Neuronal stem cell (in vitro differentiated cells): ENCODE results near the gene MAD1L1.
"Not testable (repeated sequence)": the region's sequence is repeated elsewhere in the genome, so short reads cannot be mapped to it uniquely, and the experiment has no call there.

ENCODE experiments used
- DNase-seq: peaks from one replicate; pipeline ENCODE4 v3.0.0-alpha.2; 2013; ENCODE audit warnings: low spot score
- H2AFZ ChIP-seq: one replicate; pipeline ENCODE4 v1.6.1; 2013; ENCODE audit warnings: mild to moderate bottlenecking, low read length, inconsistent platforms
- H2AK5ac ChIP-seq: 2 replicates; pipeline ENCODE4 v1.6.1; 2013; ENCODE audit warnings: low read depth, mild to moderate bottlenecking, inconsistent platforms, low read length, moderate library complexity, mixed read lengths
- H2BK120ac ChIP-seq: 2 replicates; pipeline ENCODE4 v1.6.1; 2013; ENCODE audit warnings: low read depth, mild to moderate bottlenecking, inconsistent platforms, low read length, moderate library complexity, mixed read lengths
- H2BK12ac ChIP-seq: one replicate; pipeline ENCODE4 v1.6.1; 2013; ENCODE audit warnings: low read length, inconsistent platforms
- H2BK15ac ChIP-seq: 2 replicates; pipeline ENCODE4 v1.6.1; 2013; ENCODE audit warnings: mild to moderate bottlenecking, low read length, inconsistent platforms, mixed read lengths
- H2BK5ac ChIP-seq: one replicate; pipeline ENCODE4 v1.6.1; 2013; ENCODE audit warnings: inconsistent platforms, mild to moderate bottlenecking, low read length, moderate library complexity
- H3K14ac ChIP-seq: one replicate; pipeline ENCODE4 v1.6.1; 2013; ENCODE audit warnings: low read length, inconsistent platforms
- H3K18ac ChIP-seq: 2 replicates; pipeline ENCODE4 v1.6.1; 2013; ENCODE audit warnings: low read length, inconsistent platforms
- H3K23ac ChIP-seq: 2 replicates; pipeline ENCODE4 v1.6.1; 2013; ENCODE audit warnings: low read depth, mild to moderate bottlenecking, mixed read lengths, low read length, inconsistent platforms; ENCODE audit not compliant: poor library complexity
- H3K27ac ChIP-seq: replicated peaks from 3 replicates; pipeline ENCODE4 v1.5.1; 2013; ENCODE audit warnings: low read length, inconsistent platforms
- H3K27me3 ChIP-seq, 3 experiments: 2 replicates each; pipeline ENCODE4 v1.6.1; 2013; ENCODE audit warnings: low read length in 3 of 3, mild to moderate bottlenecking in 2 of 3, inconsistent platforms in 1 of 3, low read depth in 1 of 3, mixed read lengths in 1 of 3, moderate library complexity in 1 of 3; ENCODE audit not compliant: control insufficient read depth in 3 of 3, insufficient read depth in 3 of 3
- H3K36me3 ChIP-seq, 2 donors: replicated peaks in 1 of 2; 2 replicates each; pipeline ENCODE4 v1.6.1; 2013; ENCODE audit warnings: low read length in 2 of 2; ENCODE audit not compliant: control insufficient read depth in 2 of 2, insufficient read depth in 2 of 2
- H3K4ac ChIP-seq: 2 replicates; pipeline ENCODE4 v1.6.1; 2013; ENCODE audit warnings: inconsistent platforms, mild to moderate bottlenecking, low read length, moderate library complexity
- H3K4me1 ChIP-seq, 2 donors: 1 replicate in 1 of 2; 2 replicates in 1 of 2; pipeline ENCODE4 v1.6.1; 2013; ENCODE audit warnings: low read length in 2 of 2, low read depth in 1 of 2; ENCODE audit not compliant: control insufficient read depth in 2 of 2, insufficient read depth in 1 of 2
- H3K4me2 ChIP-seq: one replicate; pipeline ENCODE4 v1.6.1; 2013; ENCODE audit warnings: mild to moderate bottlenecking, low read length, inconsistent platforms; ENCODE audit not compliant: insufficient read depth, poor library complexity, severe bottlenecking
- H3K4me3 ChIP-seq, 2 donors: 2 replicates each; pipeline ENCODE4 v1.5.1; 2013; ENCODE audit warnings: low read length in 2 of 2, mild to moderate bottlenecking in 2 of 2, inconsistent platforms in 1 of 2, moderate library complexity in 1 of 2
- H3K79me1 ChIP-seq: one replicate; pipeline ENCODE4 v1.6.1; 2013; ENCODE audit warnings: low read depth, mild to moderate bottlenecking, inconsistent platforms, low read length, moderate library complexity
- H3K9ac ChIP-seq: one replicate; pipeline ENCODE4 v1.6.1; 2013; ENCODE audit warnings: mild to moderate bottlenecking, low read depth, low read length, inconsistent platforms; ENCODE audit not compliant: poor library complexity
- H3K9me3 ChIP-seq, 2 donors: replicated peaks in 1 of 2; 2 replicates each; pipeline versions ENCODE3 to v1.6.1; 2013; ENCODE audit warnings: low read length in 2 of 2, mild to moderate bottlenecking in 2 of 2, inconsistent platforms in 1 of 2, low read depth in 1 of 2, mixed read lengths in 1 of 2, moderate library complexity in 1 of 2; ENCODE audit not compliant: control insufficient read depth in 2 of 2, insufficient read depth in 1 of 2
- H4K8ac ChIP-seq: one replicate; pipeline ENCODE4 v1.6.1; 2013; ENCODE audit warnings: low read depth, mild to moderate bottlenecking, inconsistent platforms, low read length, moderate library complexity
- H4K91ac ChIP-seq: one replicate; pipeline ENCODE4 v1.6.1; 2013; ENCODE audit warnings: low read length, low read depth, mild to moderate bottlenecking, inconsistent platforms; ENCODE audit not compliant: poor library complexity
- WGBS, 2 donors: extraction: QIAGEN DNeasy Blood & Tissue Kit; methylation state at CpG; one replicate each; pipeline ENCODE4 v1.1.7; 2013; ENCODE audit warnings: missing lambda C conversion rate in 2 of 2, mixed read lengths in 1 of 2; ENCODE audit not compliant: insufficient read length in 2 of 2, insufficient replicate concordance in 1 of 2; ENCODE audit errors: extremely low coverage in 2 of 2; 5-methylcytosine and 5-hydroxymethylcytosine counted together

MAD1L1 gene

GRCh38 chr7:1837696-1838543 is 394.8 kb downstream of the MAD1L1 start:
- H4K8ac ChIP-seq, H3K79me1 ChIP-seq, H2AFZ ChIP-seq, H2AK5ac ChIP-seq, DNase-seq, H3K27ac ChIP-seq, H3K4ac ChIP-seq, H2BK15ac ChIP-seq, H3K9ac ChIP-seq, H3K23ac ChIP-seq, H3K4me1 ChIP-seq, H3K18ac ChIP-seq, H3K27me3 ChIP-seq, H3K9me3 ChIP-seq, H3K36me3 ChIP-seq, H3K4me3 ChIP-seq, H4K91ac ChIP-seq, H2BK5ac ChIP-seq, H3K4me2 ChIP-seq, H2BK12ac ChIP-seq, H2BK120ac ChIP-seq: not testable (repeated sequence)
- WGBS, 2 donors: no CpG with 5 or more reads among the region's 31 CpGs
- peak overlapping the region; percentile 21 for H3K14ac ChIP-seq

- not testable (repeated sequence) for H3K36me3 ChIP-seq, H2BK120ac ChIP-seq, H2BK5ac ChIP-seq, H3K18ac ChIP-seq, H3K9ac ChIP-seq, H3K27me3 ChIP-seq, DNase-seq, H3K4me2 ChIP-seq, H3K79me1 ChIP-seq, H2AK5ac ChIP-seq, H2BK12ac ChIP-seq, H3K4me3 ChIP-seq, H2AFZ ChIP-seq, H3K14ac ChIP-seq, H3K23ac ChIP-seq, H2BK15ac ChIP-seq, H3K4me1 ChIP-seq, H4K8ac ChIP-seq, H3K27ac ChIP-seq, H3K4ac ChIP-seq, H4K91ac ChIP-seq
- no CpG with 5 or more reads among the region's 1 CpG for WGBS, 2 donors
- peaks cover 0 to 13% of the 10 kb centered on the region in 2 donors for H3K9me3 ChIP-seq
Observed at GRCh38 chr7:1831933-1832535, 400.7 kb downstream of the MAD1L1 start.

- not testable (repeated sequence) for H3K4me2 ChIP-seq, H2BK5ac ChIP-seq, H3K23ac ChIP-seq, H2BK12ac ChIP-seq, H2AK5ac ChIP-seq, H2BK15ac ChIP-seq, H3K27me3 ChIP-seq, H3K18ac ChIP-seq, H2BK120ac ChIP-seq, H3K9ac ChIP-seq, H3K27ac ChIP-seq, H3K79me1 ChIP-seq, DNase-seq, H3K36me3 ChIP-seq, H4K91ac ChIP-seq, H3K4ac ChIP-seq, H3K14ac ChIP-seq, H3K4me1 ChIP-seq, H4K8ac ChIP-seq, H3K4me3 ChIP-seq, H2AFZ ChIP-seq
- WGBS, 2 donors: no CpG with 5 or more reads among the region's 4 CpGs
- H3K9me3 ChIP-seq: peaks cover 0 to 13% of the 10 kb centered on the region in 2 donors
Observed at GRCh38 chr7:1831471-1831870, 401.3 kb downstream of the MAD1L1 start.

- not testable (repeated sequence) for H3K9ac ChIP-seq, H2BK15ac ChIP-seq, H3K4me2 ChIP-seq, H3K18ac ChIP-seq, H2BK12ac ChIP-seq, H3K36me3 ChIP-seq, H3K27me3 ChIP-seq, H4K8ac ChIP-seq, H3K27ac ChIP-seq, DNase-seq, H3K4me3 ChIP-seq, H3K79me1 ChIP-seq, H3K23ac ChIP-seq, H4K91ac ChIP-seq, H2AK5ac ChIP-seq, H2AFZ ChIP-seq, H2BK5ac ChIP-seq, H3K4ac ChIP-seq, H3K14ac ChIP-seq, H3K4me1 ChIP-seq, H2BK120ac ChIP-seq
- peaks cover 0 to 10% of the 10 kb centered on the region in 2 donors for H3K9me3 ChIP-seq
- WGBS, 2 donors: no CpG with 5 or more reads among the region's 1 CpG
Observed at GRCh38 chr7:1829668-1830067, 403.1 kb downstream of the MAD1L1 start.
